HepG2 (cell line): ENCODE results near the gene STX8.

Source experiments
- CTCF ChIP-seq: sonication (generic); formaldehyde crosslinking; IDR thresholded peaks from 2 replicates; pipeline ENCODE4 v1.5.0; 2020; ENCODE audit warnings: mild to moderate bottlenecking, missing genetic modification reagents, moderate library complexity
- MLX ChIP-seq: IDR thresholded peaks from 2 replicates; pipeline ENCODE4 v1.6.1; 2016
- TCF7L2 ChIP-seq: IDR thresholded peaks from 2 replicates; pipeline ENCODE4 v1.6.1; 2011; ENCODE audit warnings: mild to moderate bottlenecking, low read depth, low read length, moderate library complexity
- ZKSCAN5 ChIP-seq: sonication (generic); formaldehyde crosslinking; IDR thresholded peaks from 2 replicates; pipeline ENCODE4 v1.5.1; 2020; ENCODE audit warnings: mild to moderate bottlenecking, missing genetic modification reagents
- ZNF143 ChIP-seq: sonication (generic); formaldehyde crosslinking; IDR thresholded peaks from 2 replicates; pipeline ENCODE4 v1.4.0; 2020; ENCODE audit warnings: missing genetic modification reagents
- TF ChIP-seq, protein P1 (sequence below), 2 experiments: IDR thresholded peaks; 2 replicates each; pipeline ENCODE4 v1.6.1; 2011 to 2012; ENCODE audit warnings: low read length in 2 of 2, borderline replicate concordance in 1 of 2, low read depth in 1 of 2, mild to moderate bottlenecking in 1 of 2, moderate library complexity in 1 of 2
- TF ChIP-seq, protein P2 (sequence below): sonication (generic); formaldehyde crosslinking; IDR thresholded peaks from 2 replicates; pipeline ENCODE4 v1.8.0; 2022; ENCODE audit warnings: low read depth, missing genetic modification reagents

DNA sequence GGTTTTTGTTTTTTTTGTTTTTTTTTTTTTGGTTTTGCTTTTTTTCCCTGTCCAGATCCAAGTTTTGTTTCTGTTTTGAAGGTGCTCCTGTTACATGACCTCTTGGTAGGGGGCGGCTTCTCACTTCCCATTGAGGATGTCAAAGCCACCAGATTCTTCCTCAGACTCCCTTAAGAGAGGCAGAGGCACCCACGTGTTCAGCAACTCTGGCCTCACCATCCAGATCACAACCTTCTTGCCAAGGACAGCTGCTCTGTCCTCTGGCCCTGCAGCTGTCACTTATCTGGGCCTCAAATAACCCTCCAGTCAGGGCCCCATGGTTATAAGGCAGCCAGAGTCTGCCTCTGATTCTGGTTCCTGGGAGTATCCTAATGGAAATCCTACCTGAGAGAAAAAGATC lies 208.5 kb downstream of the STX8 start:
- TF ChIP-seq ZNF143 (CRISPR knock-in tag) (no peak), ZKSCAN5 (CRISPR knock-in tag) (no peak), TCF7L2 (no peak), MLX (CRISPR knock-in tag) (no peak), CTCF (CRISPR knock-in tag) (no peak)
- TF ChIP-seq, protein P1, sequence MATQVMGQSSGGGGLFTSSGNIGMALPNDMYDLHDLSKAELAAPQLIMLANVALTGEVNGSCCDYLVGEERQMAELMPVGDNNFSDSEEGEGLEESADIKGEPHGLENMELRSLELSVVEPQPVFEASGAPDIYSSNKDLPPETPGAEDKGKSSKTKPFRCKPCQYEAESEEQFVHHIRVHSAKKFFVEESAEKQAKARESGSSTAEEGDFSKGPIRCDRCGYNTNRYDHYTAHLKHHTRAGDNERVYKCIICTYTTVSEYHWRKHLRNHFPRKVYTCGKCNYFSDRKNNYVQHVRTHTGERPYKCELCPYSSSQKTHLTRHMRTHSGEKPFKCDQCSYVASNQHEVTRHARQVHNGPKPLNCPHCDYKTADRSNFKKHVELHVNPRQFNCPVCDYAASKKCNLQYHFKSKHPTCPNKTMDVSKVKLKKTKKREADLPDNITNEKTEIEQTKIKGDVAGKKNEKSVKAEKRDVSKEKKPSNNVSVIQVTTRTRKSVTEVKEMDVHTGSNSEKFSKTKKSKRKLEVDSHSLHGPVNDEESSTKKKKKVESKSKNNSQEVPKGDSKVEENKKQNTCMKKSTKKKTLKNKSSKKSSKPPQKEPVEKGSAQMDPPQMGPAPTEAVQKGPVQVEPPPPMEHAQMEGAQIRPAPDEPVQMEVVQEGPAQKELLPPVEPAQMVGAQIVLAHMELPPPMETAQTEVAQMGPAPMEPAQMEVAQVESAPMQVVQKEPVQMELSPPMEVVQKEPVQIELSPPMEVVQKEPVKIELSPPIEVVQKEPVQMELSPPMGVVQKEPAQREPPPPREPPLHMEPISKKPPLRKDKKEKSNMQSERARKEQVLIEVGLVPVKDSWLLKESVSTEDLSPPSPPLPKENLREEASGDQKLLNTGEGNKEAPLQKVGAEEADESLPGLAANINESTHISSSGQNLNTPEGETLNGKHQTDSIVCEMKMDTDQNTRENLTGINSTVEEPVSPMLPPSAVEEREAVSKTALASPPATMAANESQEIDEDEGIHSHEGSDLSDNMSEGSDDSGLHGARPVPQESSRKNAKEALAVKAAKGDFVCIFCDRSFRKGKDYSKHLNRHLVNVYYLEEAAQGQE (IDR thresholded peaks at IDR 0.05; ENCODE audit: borderline replicate concordance in 1 of 2, low read depth in 1 of 2, low read length in 2 of 2): no peak
- TF ChIP-seq, protein P2, sequence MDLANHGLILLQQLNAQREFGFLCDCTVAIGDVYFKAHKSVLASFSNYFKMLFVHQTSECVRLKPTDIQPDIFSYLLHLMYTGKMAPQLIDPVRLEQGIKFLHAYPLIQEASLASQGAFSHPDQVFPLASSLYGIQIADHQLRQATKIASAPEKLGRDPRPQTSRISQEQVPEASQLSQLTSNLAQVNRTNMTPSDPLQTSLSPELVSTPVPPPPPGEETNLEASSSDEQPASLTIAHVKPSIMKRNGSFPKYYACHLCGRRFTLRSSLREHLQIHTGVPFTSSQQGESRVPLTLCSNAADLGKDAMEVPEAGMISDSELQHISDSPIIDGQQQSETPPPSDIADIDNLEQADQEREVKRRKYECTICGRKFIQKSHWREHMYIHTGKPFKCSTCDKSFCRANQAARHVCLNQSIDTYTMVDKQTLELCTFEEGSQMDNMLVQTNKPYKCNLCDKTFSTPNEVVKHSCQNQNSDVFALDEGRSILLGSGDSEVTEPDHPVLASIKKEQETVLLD (CRISPR knock-in tag): no peak
